OCI-LY7 (cell line): ENCODE data around the gene DISP1. TPM values are rescaled to one million over a fixed set of nuclear protein-coding genes. Genes with fewer than 3 reads are reported as not detected.

Experiments
- BruUV-seq: library from RNA; stranded (reverse); fragments of 400-500 nt; replicated peaks from 2 replicates; lab custom pipeline; 2021; lab: Mats Ljungman, UMichigan
- CTCF ChIA-PET: fragments of 300-600 bp; sonication (Branson Sonifier 250); formaldehyde crosslinking; loops from one replicate; lab custom pipeline; 2022; ENCODE audit warnings: antibody characterized with exemption; ENCODE audit not compliant: unreplicated experiment; lab: Charles Lee
- POLR2A ChIA-PET: fragments of 300-600 bp; sonication (Branson Sonifier 250); formaldehyde crosslinking; loops from one replicate; lab custom pipeline; 2022; ENCODE audit warnings: antibody characterized with exemption; lab: Charles Lee
- DNase-seq: peaks from one replicate; pipeline ENCODE4 v3.0.0-alpha.2; 2015; ENCODE audit warnings: low spot score
- H2AFZ ChIP-seq: fragments of 200-600 bp; sonication (generic), shearing (Covaris generic); 2 replicates; pipeline ENCODE4 v1.6.1; 2014; ENCODE audit warnings: mild to moderate bottlenecking, antibody characterized with exemption, low read length, moderate library complexity
- H3K27ac ChIP-seq: fragments of 200-600 bp; sonication (generic); 2 replicates; pipeline ENCODE4 v1.5.1; 2014; ENCODE audit warnings: mixed run types, low read depth, mild to moderate bottlenecking, moderate library complexity, low read length, inconsistent platforms; ENCODE audit not compliant: poor library complexity, severe bottlenecking
- H3K36me3 ChIP-seq: fragments of 200-600 bp; sonication (generic); 2 replicates; pipeline ENCODE4 v1.6.1; 2014; ENCODE audit warnings: mild to moderate bottlenecking, antibody characterized with exemption, low read length, moderate library complexity, mixed read lengths; ENCODE audit not compliant: insufficient read depth
- H3K4me1 ChIP-seq: fragments of 200-600 bp; sonication (generic); 2 replicates; pipeline ENCODE4 v1.5.1; 2014; ENCODE audit warnings: mild to moderate bottlenecking, low read length; ENCODE audit not compliant: insufficient read depth, poor library complexity, severe bottlenecking
- H3K4me2 ChIP-seq: fragments of 200-600 bp; sonication (generic); 2 replicates; pipeline ENCODE4 v1.6.1; 2014; ENCODE audit warnings: mild to moderate bottlenecking, low read length
- H3K4me3 ChIP-seq: fragments of 200-600 bp; sonication (generic); 2 replicates; pipeline ENCODE4 v1.5.1; 2014; ENCODE audit warnings: mild to moderate bottlenecking, low read depth, low read length; ENCODE audit not compliant: poor library complexity, severe bottlenecking
- H3K79me2 ChIP-seq: fragments of 200-600 bp; sonication (generic); 2 replicates; pipeline ENCODE4 v1.6.1; 2016; ENCODE audit warnings: low read depth, mild to moderate bottlenecking, low read length, moderate library complexity, mixed read lengths; ENCODE audit not compliant: insufficient read depth
- H3K9me2 ChIP-seq: fragments of 200-600 bp; sonication (generic); 2 replicates; pipeline ENCODE4 v1.6.1; 2016; ENCODE audit warnings: mild to moderate bottlenecking, low read length, mixed read lengths; ENCODE audit not compliant: insufficient read depth
- H3K9me3 ChIP-seq: fragments of 200-600 bp; sonication (generic); 2 replicates; pipeline ENCODE4 v1.6.1; 2014; ENCODE audit warnings: mild to moderate bottlenecking, mixed run types, low read length, mixed read lengths
- H4K20me1 ChIP-seq: fragments of 200-600 bp; sonication (generic); 2 replicates; pipeline ENCODE4 v1.6.1; 2014; ENCODE audit warnings: mild to moderate bottlenecking, antibody characterized with exemption, low read length, moderate library complexity, mixed read lengths; ENCODE audit not compliant: insufficient read depth
- EZH2phosphoT487 ChIP-seq: fragments of 200-600 bp; sonication (generic); IDR thresholded peaks from 2 replicates; pipeline ENCODE4 v1.6.1; 2018; ENCODE audit warnings: low read depth, borderline replicate concordance, mild to moderate bottlenecking, mixed run types, antibody characterized with exemption, low read length, moderate library complexity, mixed read lengths
- intact Hi-C: fragments of 100-400 bp; cut with micrococcal nuclease; formaldehyde crosslinking; loops from one replicate; pipeline ENCODE4 v1.10.0; 2022; ENCODE audit not compliant: unreplicated experiment
- total RNA-seq, 2 experiments: library from RNA; depleted of rRNA in 1 of 2; stranded (reverse); fragments of >200 nt in 1 of 2; shearing (Covaris generic) in 1 of 2; gene quantifications; 2 replicates each; pipeline ENCODE4 v1.2.3, GENCODE V29; 2014 to 2022
- TF ChIP-seq, protein P1 (sequence below): fragments of 200-600 bp; sonication (generic); conservative IDR thresholded peaks from 2 replicates; pipeline ENCODE4 v1.5.1; 2014; ENCODE audit warnings: mild to moderate bottlenecking, antibody characterized with exemption, low read length, moderate library complexity, mixed read lengths

Gene DISP1
- total RNA-seq, 2 experiments from 2014 or later, result 0.48 to 1.1 TPM

DNA sequence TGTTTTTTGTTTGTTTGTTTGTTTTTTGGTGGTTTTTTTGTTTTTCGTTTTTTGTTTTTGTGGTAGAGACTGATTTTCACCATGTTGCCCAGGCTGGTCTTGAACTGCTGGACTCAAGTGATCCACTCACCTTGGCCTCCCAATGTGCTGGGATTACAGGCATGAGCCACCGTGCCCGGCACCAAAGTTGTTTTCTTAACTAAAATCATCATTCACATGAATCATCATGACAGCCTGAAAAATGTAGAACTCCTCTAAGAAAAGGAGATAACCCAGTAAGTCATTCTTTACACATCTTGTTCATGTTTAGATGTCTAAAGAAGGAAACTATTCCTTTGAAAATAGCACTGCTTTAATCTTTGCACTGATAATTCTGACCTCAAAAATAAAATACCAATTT, 37.5 kb downstream of the DISP1 start:
- no peak overlapping the region for H3K4me3 ChIP-seq
- no peak overlapping the region for H3K27ac ChIP-seq
- H4K20me1 ChIP-seq, result no peaks in the 10 kb centered on the region
- no peaks in the 10 kb centered on the region for H3K9me3 ChIP-seq
- H3K4me2 ChIP-seq, result no peak overlapping the region
- no peaks in the 10 kb centered on the region for H3K36me3 ChIP-seq
- no peak overlapping the region for H2AFZ ChIP-seq
- TF ChIP-seq, protein P1, sequence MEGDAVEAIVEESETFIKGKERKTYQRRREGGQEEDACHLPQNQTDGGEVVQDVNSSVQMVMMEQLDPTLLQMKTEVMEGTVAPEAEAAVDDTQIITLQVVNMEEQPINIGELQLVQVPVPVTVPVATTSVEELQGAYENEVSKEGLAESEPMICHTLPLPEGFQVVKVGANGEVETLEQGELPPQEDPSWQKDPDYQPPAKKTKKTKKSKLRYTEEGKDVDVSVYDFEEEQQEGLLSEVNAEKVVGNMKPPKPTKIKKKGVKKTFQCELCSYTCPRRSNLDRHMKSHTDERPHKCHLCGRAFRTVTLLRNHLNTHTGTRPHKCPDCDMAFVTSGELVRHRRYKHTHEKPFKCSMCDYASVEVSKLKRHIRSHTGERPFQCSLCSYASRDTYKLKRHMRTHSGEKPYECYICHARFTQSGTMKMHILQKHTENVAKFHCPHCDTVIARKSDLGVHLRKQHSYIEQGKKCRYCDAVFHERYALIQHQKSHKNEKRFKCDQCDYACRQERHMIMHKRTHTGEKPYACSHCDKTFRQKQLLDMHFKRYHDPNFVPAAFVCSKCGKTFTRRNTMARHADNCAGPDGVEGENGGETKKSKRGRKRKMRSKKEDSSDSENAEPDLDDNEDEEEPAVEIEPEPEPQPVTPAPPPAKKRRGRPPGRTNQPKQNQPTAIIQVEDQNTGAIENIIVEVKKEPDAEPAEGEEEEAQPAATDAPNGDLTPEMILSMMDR, result no peak
- no peak for TF ChIP-seq EZH2phosphoT487
- no peak for DNase-seq
- no peaks in the 10 kb centered on the region for H3K9me2 ChIP-seq
- BruUV-seq, result no TSS peak
- ChIA-PET CTCF (no interaction called here), POLR2A (no interaction called here)
- no peaks in the 10 kb centered on the region for H3K79me2 ChIP-seq
- intact Hi-C loops, result no loop called here
- H3K4me1 ChIP-seq, result no peaks in the 10 kb centered on the region

DNA sequence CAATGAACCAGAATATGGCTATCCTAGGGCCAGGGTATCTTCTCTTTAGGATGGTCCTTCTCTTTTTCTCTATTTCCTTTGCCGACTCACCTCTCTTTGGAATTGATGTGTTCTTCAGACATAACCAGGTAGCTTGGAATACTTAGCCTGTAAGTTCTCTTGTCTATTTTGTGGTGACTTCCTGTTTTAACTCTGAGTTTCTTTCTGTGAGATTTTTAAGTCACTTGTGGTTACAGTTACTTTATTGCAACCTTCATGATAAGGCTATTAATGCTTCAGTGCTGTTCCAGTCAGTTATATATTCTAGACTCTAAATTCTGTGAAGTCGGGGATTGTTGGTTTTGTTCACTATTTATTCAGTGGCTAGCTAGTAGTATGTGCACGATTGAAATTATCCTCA, 46.2 kb downstream of the DISP1 start:
- ChIA-PET POLR2A (no interaction called here), CTCF (no interaction called here)
- no peak overlapping the region for H3K4me2 ChIP-seq
- intact Hi-C loops, result no loop called here
- no peaks in the 10 kb centered on the region for H3K9me2 ChIP-seq
- H3K79me2 ChIP-seq, result no peaks in the 10 kb centered on the region
- H3K36me3 ChIP-seq, result no peaks in the 10 kb centered on the region
- no peak overlapping the region for H3K27ac ChIP-seq
- H4K20me1 ChIP-seq, result no peaks in the 10 kb centered on the region
- BruUV-seq, result no TSS peak
- H2AFZ ChIP-seq, result no peak overlapping the region
- no peaks in the 10 kb centered on the region for H3K9me3 ChIP-seq
- H3K4me3 ChIP-seq, result no peak overlapping the region
- H3K4me1 ChIP-seq, result no peaks in the 10 kb centered on the region
- TF ChIP-seq, protein P1, result no peak
- TF ChIP-seq EZH2phosphoT487, result no peak
- DNase-seq, result no peak

Other genes with a start within 250 kb of the DISP1 start
- 10.9 and 13.3 TPM in 2 replicates for gene TAF1A, start 225.1 kb upstream of the DISP1 start, total RNA-seq (2014; rRNA removed; shearing (Covaris generic))
- 18.3 and 19.2 TPM in 2 replicates for gene TAF1A, start 225.1 kb upstream of the DISP1 start, total RNA-seq (2022)
- gene MIA3, start 196.9 kb upstream of the DISP1 start, total RNA-seq (2014; rRNA removed; shearing (Covaris generic)), result 23.5 and 30.7 TPM in 2 replicates
- 56.5 and 57.1 TPM in 2 replicates for gene MIA3, start 196.9 kb upstream of the DISP1 start, total RNA-seq (2022)
- gene AIDA, start 102.5 kb upstream of the DISP1 start, total RNA-seq (2014; rRNA removed; shearing (Covaris generic)), result 6.6 and 9.0 TPM in 2 replicates
- 24.0 and 24.1 TPM in 2 replicates for gene AIDA, start 102.5 kb upstream of the DISP1 start, total RNA-seq (2022)
- 21.4 and 22.3 TPM in 2 replicates for gene BROX, start 102.5 kb upstream of the DISP1 start, total RNA-seq (2014; rRNA removed; shearing (Covaris generic))
- gene BROX, start 102.5 kb upstream of the DISP1 start, total RNA-seq (2022), result 34.0 and 37.9 TPM in 2 replicates
- gene FAM177B, start 77.8 kb upstream of the DISP1 start, total RNA-seq (2014; rRNA removed; shearing (Covaris generic)), result not detected in 2 replicates
- not detected in 2 replicates for gene FAM177B, start 77.8 kb upstream of the DISP1 start, total RNA-seq (2022)